H1 (cell line): Measurements from ENCODE around the gene RING1. TPM values are rescaled to one million over a fixed set of nuclear protein-coding genes. Genes with fewer than 3 reads are reported as not detected.

ENCODE experiments used
- CTBP2 ChIP-seq: IDR thresholded peaks from 2 replicates; pipeline ENCODE4 v1.7.0; 2011; ENCODE audit warnings: borderline replicate concordance, mild to moderate bottlenecking, moderate library complexity, mixed read lengths, low read length; ENCODE audit not compliant: insufficient read depth, insufficient read length
- RXRA ChIP-seq: IDR thresholded peaks from 2 replicates; pipeline ENCODE4 v1.6.1; 2011; ENCODE audit warnings: low read depth, mild to moderate bottlenecking, low read length, moderate library complexity; ENCODE audit not compliant: insufficient read depth
- TEAD4 ChIP-seq: IDR thresholded peaks from 2 replicates; pipeline ENCODE4 v1.6.1; 2012; ENCODE audit warnings: low read depth, low read length, inconsistent platforms, mixed read lengths
- polyA plus RNA-seq, 7 experiments: library from polyadenylated mRNA; depleted of rRNA in 3 of 7; stranded (reverse) in 5 of 7; unstranded in 2 of 7; fragments of >200 nt in 5 of 7; fragments of 200-250 nt in 2 of 7; gene quantifications; 1 replicate in 5 of 7; 2 replicates in 1 of 7; 4 replicates in 1 of 7; pipeline versions ENCODE4 v1.2.1 to v1.2.3, GENCODE V29; 2011 to 2013; ENCODE audit warnings: missing spikeins in 2 of 7, mixed read lengths in 2 of 7
- total RNA-seq: library from RNA; stranded (reverse); fragmentation: NEBNext Ultra II Directional; extraction: Animal tissue kit (Norgen Biotek cat#: 25700); gene quantifications from 2 replicates; pipeline ENCODE4 v1.2.1, GENCODE V29; 2021

The RING1 gene
- total and polyA plus RNA-seq, 2 of the 8 experiments (the other 6 are each of a cell fraction or from before 2014, with no cell fraction given), result 16.4 to 26.0 TPM

- TF ChIP-seq CTBP2 (peak; percentile 35), RXRA (peak; percentile 38; the same call in 1 of the 2 replicates), TEAD4 (peak; percentile 92)
Measured at GRCh38 chr6:33172688-33173534, 35.4 kb upstream of the RING1 start (continued).
